H9 (cell line): ENCODE results near the gene TRIM10. TPM values are rescaled to one million over a fixed set of nuclear protein-coding genes. Genes with fewer than 3 reads are reported as not detected.

Source experiments
- DNase-seq: peaks from one replicate; pipeline ENCODE4 v3.0.0-alpha.2; 2017
- H2AFZ ChIP-seq: one replicate; pipeline ENCODE4 v1.6.1; 2013; ENCODE audit warnings: mild to moderate bottlenecking, low read length, control low read depth, moderate library complexity
- H2AK5ac ChIP-seq: 2 replicates; pipeline ENCODE4 v1.6.1; 2013; ENCODE audit warnings: low read length, control low read depth, mixed read lengths; ENCODE audit not compliant: insufficient read length
- H2BK120ac ChIP-seq: one replicate; pipeline ENCODE4 v1.6.1; 2013; ENCODE audit warnings: low read depth, mild to moderate bottlenecking, low read length, control low read depth, inconsistent platforms; ENCODE audit not compliant: poor library complexity, severe bottlenecking
- H2BK12ac ChIP-seq: 2 replicates; pipeline ENCODE4 v1.6.1; 2013; ENCODE audit warnings: low read length, control low read depth, mixed read lengths, low read depth; ENCODE audit not compliant: insufficient read length
- H2BK15ac ChIP-seq: 2 replicates; pipeline ENCODE4 v1.6.1; 2013; ENCODE audit warnings: low read depth, low read length, control low read depth
- H2BK20ac ChIP-seq: one replicate; pipeline ENCODE4 v1.6.1; 2013; ENCODE audit warnings: low read depth, mild to moderate bottlenecking, low read length, control low read depth, inconsistent platforms; ENCODE audit not compliant: poor library complexity, severe bottlenecking
- H2BK5ac ChIP-seq: 2 replicates; pipeline ENCODE4 v1.6.1; 2013; ENCODE audit warnings: low read length, control low read depth, mixed read lengths; ENCODE audit not compliant: insufficient read length
- H3K14ac ChIP-seq: 2 replicates; pipeline ENCODE4 v1.6.1; 2013; ENCODE audit warnings: low read length, control low read depth; ENCODE audit not compliant: insufficient read depth
- H3K18ac ChIP-seq: 2 replicates; pipeline ENCODE4 v1.6.1; 2013; ENCODE audit warnings: low read depth, mild to moderate bottlenecking, mixed read lengths, low read length, control low read depth; ENCODE audit not compliant: insufficient read length
- H3K23ac ChIP-seq: 2 replicates; pipeline ENCODE4 v1.6.1; 2013; ENCODE audit warnings: low read length, control low read depth, mixed read lengths, low read depth; ENCODE audit not compliant: insufficient read length
- H3K23me2 ChIP-seq: 2 replicates; pipeline ENCODE4 v1.6.1; 2013; ENCODE audit warnings: low read depth, mild to moderate bottlenecking, mixed read lengths, low read length, control low read depth; ENCODE audit not compliant: insufficient read length, poor library complexity, severe bottlenecking
- H3K27ac ChIP-seq: 2 replicates; pipeline ENCODE4 v1.5.1; 2013; ENCODE audit warnings: low read length, control low read depth, mixed read lengths, low read depth; ENCODE audit not compliant: insufficient read length
- H3K27me3 ChIP-seq: 2 replicates; pipeline ENCODE4 v1.6.1; 2013; ENCODE audit warnings: low read length, control low read depth, inconsistent platforms; ENCODE audit not compliant: insufficient read depth
- H3K4ac ChIP-seq: 2 replicates; pipeline ENCODE4 v1.6.1; 2013; ENCODE audit warnings: low read depth, mild to moderate bottlenecking, control low read depth, inconsistent platforms, low read length, moderate library complexity
- H3K4me1 ChIP-seq: 2 replicates; pipeline ENCODE4 v1.6.1; 2013; ENCODE audit warnings: low read length, control low read depth, inconsistent platforms; ENCODE audit not compliant: insufficient read depth
- H3K4me2 ChIP-seq: 2 replicates; pipeline ENCODE4 v1.6.1; 2013; ENCODE audit warnings: low read length, control low read depth, mixed read lengths; ENCODE audit not compliant: insufficient read length, insufficient read depth
- H3K56ac ChIP-seq: 2 replicates; pipeline ENCODE4 v1.6.1; 2013; ENCODE audit warnings: low read depth, mild to moderate bottlenecking, mixed read lengths, low read length, control low read depth; ENCODE audit not compliant: insufficient read length
- H3K79me1 ChIP-seq: 2 replicates; pipeline ENCODE4 v1.6.1; 2013; ENCODE audit warnings: low read depth, mild to moderate bottlenecking, moderate library complexity, low read length, control low read depth, inconsistent platforms; ENCODE audit not compliant: insufficient read depth, poor library complexity, severe bottlenecking
- H3K79me2 ChIP-seq: 2 replicates; pipeline ENCODE4 v1.6.1; 2013; ENCODE audit warnings: low read length, control low read depth, inconsistent platforms; ENCODE audit not compliant: insufficient read depth
- H3K9ac ChIP-seq: 2 replicates; pipeline ENCODE4 v1.6.1; 2013; ENCODE audit warnings: low read length, control low read depth, mixed read lengths; ENCODE audit not compliant: insufficient read length; ENCODE audit errors: extremely low read depth
- H3K9me3 ChIP-seq: one replicate; pipeline ENCODE4 v1.6.1; 2013; ENCODE audit warnings: low read depth, low read length, inconsistent platforms; ENCODE audit not compliant: control insufficient read depth
- H3T11ph ChIP-seq: one replicate; pipeline ENCODE4 v1.6.1; 2013; ENCODE audit warnings: mild to moderate bottlenecking, low read length, control low read depth, inconsistent platforms
- H4K20me1 ChIP-seq: one replicate; pipeline ENCODE4 v1.6.1; 2013; ENCODE audit not compliant: control insufficient read depth, insufficient read length, insufficient read depth
- H4K5ac ChIP-seq: 2 replicates; pipeline ENCODE4 v1.6.1; 2013; ENCODE audit warnings: low read depth, mild to moderate bottlenecking, mixed read lengths, low read length, control low read depth; ENCODE audit not compliant: insufficient read length
- H4K8ac ChIP-seq: replicated peaks from 2 replicates; pipeline ENCODE4 v1.6.1; 2013; ENCODE audit warnings: low read length, control low read depth, mixed read lengths, low read depth; ENCODE audit not compliant: insufficient read length
- H4K91ac ChIP-seq: 2 replicates; pipeline ENCODE4 v1.6.1; 2013; ENCODE audit warnings: low read depth, mild to moderate bottlenecking, moderate library complexity, mixed read lengths, low read length, control low read depth; ENCODE audit not compliant: insufficient read length
- H3K27ac Mint-ChIP-seq, 3 experiments: 2 replicates in 2 of 3; 3 replicates in 1 of 3; pipeline ENCODE4 v1.8.0; 2020 to 2021; ENCODE audit warnings: mixed read lengths in 3 of 3, mild to moderate bottlenecking in 1 of 3, moderate library complexity in 1 of 3
- H3K27me3 Mint-ChIP-seq: 2 replicates; pipeline ENCODE4 v1.8.0; 2021; ENCODE audit warnings: low read depth, mild to moderate bottlenecking, moderate library complexity, mixed read lengths
- H3K36me3 Mint-ChIP-seq, 3 experiments: 2 replicates in 2 of 3; 3 replicates in 1 of 3; pipeline ENCODE4 v1.8.0; 2020 to 2021; ENCODE audit warnings: low read depth in 3 of 3, mixed read lengths in 3 of 3; ENCODE audit not compliant: insufficient read depth in 1 of 3
- H3K4me1 Mint-ChIP-seq, 2 experiments: 2 replicates each; pipeline ENCODE4 v1.8.0; 2020; ENCODE audit warnings: mixed read lengths in 2 of 2
- H3K4me3 Mint-ChIP-seq, 2 experiments: 2 replicates in 1 of 2; 3 replicates in 1 of 2; pipeline ENCODE4 v1.8.0; 2020 to 2021; ENCODE audit warnings: mild to moderate bottlenecking in 2 of 2, mixed read lengths in 2 of 2, moderate library complexity in 1 of 2
- H3K9me3 Mint-ChIP-seq, 2 experiments: 2 replicates in 1 of 2; 3 replicates in 1 of 2; pipeline ENCODE4 v1.8.0; 2020; ENCODE audit warnings: mild to moderate bottlenecking in 2 of 2, mixed read lengths in 2 of 2, moderate library complexity in 1 of 2
- whole genome bisulfite sequencing: extraction: QIAGEN DNeasy Blood & Tissue Kit; methylation state at CpG from one replicate; pipeline ENCODE4 v1.1.7; 2013; ENCODE audit warnings: missing lambda C conversion rate, low lambda C conversion rate, mixed read lengths; ENCODE audit not compliant: insufficient read length; ENCODE audit errors: extremely low coverage; 5-methylcytosine and 5-hydroxymethylcytosine counted together
- total RNA-seq: library from RNA; stranded (reverse); gene quantifications from 2 replicates; pipeline ENCODE4 v1.2.1, GENCODE V29; 2021
- TF ChIP-seq, protein P1 (sequence below): fragments of 200-600 bp; sonication (generic); conservative IDR thresholded peaks from 3 replicates; pipeline ENCODE4 v1.8.0; 2021; ENCODE audit warnings: antibody characterized with exemption, mild to moderate bottlenecking

Gene TRIM10
- total RNA-seq, 1 experiment from 2014 or later = 0.07 TPM

DNA sequence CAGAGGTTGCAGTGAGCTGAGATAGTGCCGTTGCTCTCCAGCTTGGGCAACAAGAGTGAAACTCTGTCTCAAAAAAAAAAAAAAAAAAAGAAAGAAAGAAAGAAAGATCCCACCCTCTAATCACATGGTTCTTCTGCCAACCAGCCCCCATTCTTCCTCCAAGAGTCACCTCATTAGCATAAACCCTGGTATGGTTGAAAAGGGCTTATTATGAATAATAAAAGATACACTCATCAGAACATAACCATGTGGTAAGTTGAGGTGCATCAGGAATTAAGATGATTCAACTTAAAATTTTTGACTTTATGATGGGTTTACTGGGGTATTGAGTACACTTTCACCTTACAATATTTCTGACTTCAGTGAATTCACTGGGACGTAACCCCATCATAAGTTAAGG is 25.9 kb downstream of the TRIM10 start:
- TF ChIP-seq, protein P1, sequence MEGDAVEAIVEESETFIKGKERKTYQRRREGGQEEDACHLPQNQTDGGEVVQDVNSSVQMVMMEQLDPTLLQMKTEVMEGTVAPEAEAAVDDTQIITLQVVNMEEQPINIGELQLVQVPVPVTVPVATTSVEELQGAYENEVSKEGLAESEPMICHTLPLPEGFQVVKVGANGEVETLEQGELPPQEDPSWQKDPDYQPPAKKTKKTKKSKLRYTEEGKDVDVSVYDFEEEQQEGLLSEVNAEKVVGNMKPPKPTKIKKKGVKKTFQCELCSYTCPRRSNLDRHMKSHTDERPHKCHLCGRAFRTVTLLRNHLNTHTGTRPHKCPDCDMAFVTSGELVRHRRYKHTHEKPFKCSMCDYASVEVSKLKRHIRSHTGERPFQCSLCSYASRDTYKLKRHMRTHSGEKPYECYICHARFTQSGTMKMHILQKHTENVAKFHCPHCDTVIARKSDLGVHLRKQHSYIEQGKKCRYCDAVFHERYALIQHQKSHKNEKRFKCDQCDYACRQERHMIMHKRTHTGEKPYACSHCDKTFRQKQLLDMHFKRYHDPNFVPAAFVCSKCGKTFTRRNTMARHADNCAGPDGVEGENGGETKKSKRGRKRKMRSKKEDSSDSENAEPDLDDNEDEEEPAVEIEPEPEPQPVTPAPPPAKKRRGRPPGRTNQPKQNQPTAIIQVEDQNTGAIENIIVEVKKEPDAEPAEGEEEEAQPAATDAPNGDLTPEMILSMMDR = no peak
- Histone ChIP-seq H2AFZ (no peak overlapping the region), H2BK5ac (no peak overlapping the region), H3K4me2 (no peak overlapping the region), H3K79me1 (no peaks in the 10 kb centered on the region), H3K23me2 (no peaks in the 10 kb centered on the region), H2BK20ac (no peak overlapping the region), H3K18ac (no peak overlapping the region), H3K9ac (no peak overlapping the region), H3K23ac (no peak overlapping the region), H2BK15ac (no peak overlapping the region), H3T11ph (no peak overlapping the region), H2BK12ac (no peak overlapping the region), H4K5ac (no peak overlapping the region), H2BK120ac (no peak overlapping the region), H3K9me3 (no peaks in the 10 kb centered on the region), H3K79me2 (no peaks in the 10 kb centered on the region), H3K14ac (no peak overlapping the region), H3K27ac (no peak overlapping the region), H2AK5ac (no peak overlapping the region), H4K20me1 (no peaks in the 10 kb centered on the region), H3K4me1 (no peaks in the 10 kb centered on the region), H3K56ac (no peak overlapping the region), H3K27me3 (peaks cover 7% of the 10 kb centered on the region; the same call in 1 of the 2 replicates), H4K8ac (no peak overlapping the region), H3K4ac (no peak overlapping the region), H4K91ac (no peak overlapping the region)
- Mint-ChIP-seq H3K4me3 (no peak overlapping the region), H3K27me3 (peaks cover 57% of the 10 kb centered on the region), H3K9me3 (no peaks in the 10 kb centered on the region), H3K27ac (no peak overlapping the region), H3K4me1 (peaks cover 4 to 5% of the 10 kb centered on the region in 2 experiments), H3K36me3 (no peaks in the 10 kb centered on the region)
- DNase-seq = no peak
- no CpG with 5 or more reads among the region's 2 CpGs for WGBS
